ENCODE measurements around the gene TSPAN32.
"Not testable (repeated sequence)": the region's sequence is repeated elsewhere in the genome, so short reads cannot be mapped to it uniquely, and the experiment has no call there.

The TSPAN32 gene

GRCh38 chr11:2267851-2268728 is 33.7 kb upstream of the TSPAN32 start:
- no peak for DNase-seq

- DNase-seq, result peak; percentile 71
Observed at GRCh38 chr11:2268729-2269600, 32.8 kb upstream of the TSPAN32 start.

DNA sequence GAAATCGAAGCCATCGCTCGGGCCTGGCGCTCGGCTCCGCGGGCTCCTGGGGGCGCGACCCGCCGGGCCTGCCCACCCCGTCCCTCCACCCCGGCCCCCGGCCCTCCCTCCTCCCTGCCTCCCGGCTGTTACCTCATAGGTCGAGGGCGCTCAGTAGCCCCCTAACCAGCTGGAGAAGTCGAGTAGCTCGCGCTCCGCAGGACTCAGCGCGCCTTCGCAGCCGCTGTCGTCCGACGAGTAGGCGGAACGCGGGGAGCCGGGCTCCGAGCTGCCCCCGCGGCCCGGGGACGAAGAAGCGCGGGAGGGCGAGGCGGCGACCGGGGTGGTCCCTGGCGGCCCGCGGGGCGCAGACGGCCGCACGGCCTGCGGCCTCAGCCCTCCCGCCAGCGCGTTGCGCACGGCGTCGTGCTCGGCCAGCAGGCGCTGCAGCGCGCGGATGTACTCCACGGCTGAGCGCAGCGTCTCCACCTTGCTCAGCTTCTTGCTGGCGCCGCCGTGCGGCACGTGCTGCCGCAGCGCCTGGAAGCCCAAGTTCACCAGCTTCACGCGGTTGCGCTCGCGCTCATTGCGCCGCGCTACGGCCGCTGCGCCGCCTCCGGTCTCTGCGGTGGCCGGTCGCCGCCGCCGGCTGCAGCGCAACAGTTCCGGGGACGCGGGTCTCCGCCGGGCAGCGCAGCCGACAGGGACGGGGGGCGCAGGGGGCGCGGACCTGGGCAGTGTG is 32.1 kb upstream of the TSPAN32 start:
- peak; percentile 62 for DNase-seq

DNA sequence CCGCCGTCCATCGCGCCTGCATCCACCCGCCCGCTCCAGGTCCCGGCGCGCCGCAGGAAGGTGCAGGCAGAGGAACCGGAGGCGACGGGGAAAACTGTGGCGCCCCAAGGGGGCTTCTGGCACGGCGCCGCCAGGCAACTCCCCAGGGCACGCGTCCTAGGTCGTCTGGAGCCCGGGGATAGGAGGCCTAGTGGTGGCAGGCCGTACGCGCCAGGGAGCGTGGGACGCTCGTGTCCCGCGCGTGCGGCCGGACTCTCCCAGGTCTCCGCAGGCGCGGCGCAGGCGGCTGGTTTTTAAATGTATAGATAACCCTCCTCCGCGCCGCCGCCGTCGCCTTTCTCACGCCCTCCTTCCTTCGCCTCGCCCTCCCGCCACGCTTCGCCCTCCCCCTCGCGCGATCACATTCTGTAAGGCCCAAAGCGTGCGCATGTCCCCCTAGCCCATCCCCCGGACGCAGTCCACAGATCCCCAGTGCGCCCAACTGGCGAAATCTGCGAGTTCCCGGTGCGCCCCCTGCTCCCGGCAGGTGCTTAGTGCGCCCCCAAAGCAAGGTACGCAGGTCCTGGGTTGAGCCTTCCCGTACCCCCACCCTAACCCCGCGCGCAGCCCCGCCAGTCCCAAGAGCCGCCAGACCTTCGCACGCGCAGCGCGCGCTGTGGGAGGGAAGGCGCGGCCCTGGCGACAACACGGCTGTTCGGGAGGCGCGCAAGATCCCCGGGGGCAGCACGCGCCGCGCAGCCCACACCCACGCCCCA is 31.3 kb upstream of the TSPAN32 start, which contains the start of gene ASCL2:
Gene ASCL2, minus strand, starts transcription at position 267 of the 755 bp plus-strand sequence. Its CDS starts 256 bp downstream, at position 11.
- DNase-seq, result no peak

DNA sequence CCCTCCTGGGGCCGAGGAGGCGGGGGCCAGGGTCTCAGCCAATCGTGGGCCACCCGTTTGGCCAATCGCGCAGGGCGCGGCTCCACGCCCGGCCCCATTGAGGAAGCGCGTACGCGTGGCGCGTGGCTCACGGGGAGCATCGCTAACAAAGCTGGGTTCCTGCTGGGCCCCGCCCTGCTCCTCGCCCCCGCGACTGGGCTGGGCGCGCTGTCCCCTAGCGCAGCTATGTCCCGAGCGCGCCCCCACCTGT is 30.8 kb upstream of the TSPAN32 start:
- DNase-seq, result peak; percentile 75

- DNase-seq, result no peak
Observed at GRCh38 chr11:2271327-2272227, 30.2 kb upstream of the TSPAN32 start.

GRCh38 chr11:2272228-2272945 is 29.4 kb upstream of the TSPAN32 start:
- DNase-seq, result no peak

GRCh38 chr11:2272946-2273280 is 28.9 kb upstream of the TSPAN32 start:
- no peak for DNase-seq

DNA sequence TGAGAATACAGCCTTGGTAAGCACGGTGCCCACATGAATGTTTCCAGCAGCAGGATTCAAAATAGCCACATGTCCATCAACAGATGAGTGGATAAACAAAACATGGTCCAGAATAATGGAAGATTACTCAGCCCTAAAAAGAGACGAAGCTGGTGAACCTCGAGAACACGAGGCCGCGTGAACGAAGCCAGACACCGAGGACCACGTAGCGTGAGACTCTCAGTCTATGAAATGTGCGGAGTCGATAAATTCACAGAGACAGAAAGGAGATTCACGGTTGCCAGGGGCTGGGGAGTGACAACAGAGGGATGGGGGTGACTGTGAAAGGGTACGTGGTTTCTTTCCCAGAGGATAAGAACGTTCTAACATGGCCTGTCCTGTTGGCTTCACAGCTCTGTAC is 28.5 kb upstream of the TSPAN32 start:
- DNase-seq, result no peak

- no peak for DNase-seq
Observed at GRCh38 chr11:2273771-2274170, 28.0 kb upstream of the TSPAN32 start.

DNA sequence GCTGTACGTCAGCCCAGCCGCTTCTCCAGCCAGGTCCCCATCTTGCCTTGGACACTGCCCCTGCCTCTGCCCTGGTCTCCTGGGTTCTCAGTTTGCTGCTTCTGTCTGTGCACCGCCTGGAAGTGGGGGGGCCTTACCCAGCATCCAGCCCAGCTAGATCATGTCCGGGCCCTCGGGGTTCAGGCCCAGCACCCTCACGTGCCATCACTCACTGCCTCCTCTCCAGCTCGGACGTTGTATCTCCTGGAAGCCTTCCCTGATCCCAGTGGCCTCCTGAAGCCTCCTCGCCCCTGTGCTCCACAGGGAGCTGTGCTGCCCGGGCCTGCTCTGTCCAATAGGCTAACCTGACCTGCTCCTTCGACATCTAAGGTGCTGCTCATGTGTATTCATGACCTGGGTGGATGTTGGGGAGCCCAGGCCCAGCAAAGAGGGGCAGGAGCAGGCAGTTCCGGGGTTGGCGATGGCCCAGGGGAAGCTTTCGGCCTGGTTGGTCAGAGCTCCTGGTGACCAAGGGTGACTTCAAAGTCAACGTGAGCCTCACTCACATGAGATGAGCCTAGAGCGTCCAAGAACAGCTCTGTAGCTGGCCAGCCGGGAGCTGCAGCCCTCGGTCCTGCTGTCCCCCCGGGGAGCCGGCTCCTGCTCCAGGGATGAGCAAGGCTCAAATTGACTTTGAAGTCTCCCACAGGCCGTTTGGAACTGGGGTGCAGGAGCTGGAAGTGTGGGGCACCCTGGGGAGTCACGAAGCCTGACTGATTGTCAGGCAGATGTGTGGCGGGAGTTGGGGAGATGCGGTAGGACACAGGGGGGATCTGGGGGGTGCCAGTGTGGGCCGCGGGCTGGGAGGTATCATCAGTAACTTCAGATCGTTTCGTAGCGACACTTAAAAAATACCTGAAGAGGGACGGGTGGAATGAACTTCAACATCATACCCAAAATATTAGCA is 26.2 kb upstream of the TSPAN32 start:
- DNase-seq, result no peak

- DNase-seq, result no peak
Observed at GRCh38 chr11:2276280-2277007, 25.4 kb upstream of the TSPAN32 start.

GRCh38 chr11:2277008-2277346 is 24.8 kb upstream of the TSPAN32 start:
- no peak for DNase-seq

DNA sequence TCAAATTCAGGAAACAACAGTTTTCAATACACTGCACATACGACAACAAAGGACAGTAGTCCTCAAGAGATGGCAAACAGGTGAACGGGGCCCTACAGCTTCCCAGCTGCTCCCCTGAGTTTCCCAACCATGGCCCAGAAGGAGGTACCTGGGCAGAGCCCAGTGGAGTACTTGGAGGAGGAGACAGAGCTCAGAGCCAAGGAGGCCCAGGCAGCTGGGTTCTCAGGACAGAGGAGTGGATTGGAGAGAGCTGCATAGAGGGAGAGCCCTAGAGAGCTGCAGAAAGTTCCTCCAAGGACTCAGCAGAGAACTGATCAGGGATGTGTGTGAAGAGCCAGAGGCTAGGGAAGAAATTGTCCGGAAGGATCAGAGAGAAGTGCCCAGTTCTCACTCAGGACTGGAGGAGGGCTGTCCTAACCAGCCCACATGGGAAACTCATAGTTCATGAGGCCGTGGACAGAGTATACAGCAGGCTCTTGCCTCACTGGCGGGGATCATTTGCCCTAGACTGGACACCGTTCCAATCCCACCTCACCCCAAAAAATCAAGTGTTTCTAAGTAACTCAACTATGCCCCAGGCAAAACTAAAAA is 23.8 kb upstream of the TSPAN32 start:
- no peak for DNase-seq

DNA sequence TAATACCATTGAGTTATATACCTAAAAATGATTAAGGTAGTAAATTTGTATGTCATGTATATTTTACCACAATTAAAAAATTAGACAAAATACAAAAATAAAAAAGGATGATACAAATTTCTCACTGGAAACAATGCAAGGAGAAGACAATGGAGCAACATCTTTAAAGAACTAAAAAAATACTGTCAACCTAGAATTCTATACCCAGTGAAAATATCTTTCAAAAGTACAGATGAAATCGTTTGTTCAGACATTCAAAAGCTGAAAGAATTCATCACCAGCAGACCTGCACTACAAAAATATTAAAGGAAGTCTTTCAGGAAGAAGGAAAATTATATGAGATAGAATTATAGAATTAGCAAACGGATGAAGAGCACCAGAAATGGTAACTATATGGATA is 21.6 kb upstream of the TSPAN32 start:
- DNase-seq, result no peak

DNA sequence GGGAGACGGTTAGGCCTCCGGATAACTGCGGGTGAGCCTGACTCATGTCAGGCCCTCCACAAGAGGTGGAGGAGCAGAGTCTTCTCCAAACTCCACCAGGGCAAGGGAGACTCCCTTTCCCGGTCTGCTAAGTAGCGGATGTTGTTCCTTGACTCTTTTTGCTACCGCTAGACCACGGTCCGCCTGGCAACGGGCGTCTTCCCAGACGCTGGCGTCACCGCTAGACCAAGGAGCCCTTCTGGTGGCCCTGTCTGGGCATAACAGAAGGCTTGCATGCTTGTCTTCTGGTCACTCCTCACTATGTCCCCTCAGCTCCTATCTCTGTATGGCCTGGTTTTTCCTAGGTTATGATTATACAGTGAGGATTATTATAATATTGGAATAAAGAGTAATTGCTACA is 15.5 kb upstream of the TSPAN32 start:
- not testable (repeated sequence) for DNase-seq

DNA sequence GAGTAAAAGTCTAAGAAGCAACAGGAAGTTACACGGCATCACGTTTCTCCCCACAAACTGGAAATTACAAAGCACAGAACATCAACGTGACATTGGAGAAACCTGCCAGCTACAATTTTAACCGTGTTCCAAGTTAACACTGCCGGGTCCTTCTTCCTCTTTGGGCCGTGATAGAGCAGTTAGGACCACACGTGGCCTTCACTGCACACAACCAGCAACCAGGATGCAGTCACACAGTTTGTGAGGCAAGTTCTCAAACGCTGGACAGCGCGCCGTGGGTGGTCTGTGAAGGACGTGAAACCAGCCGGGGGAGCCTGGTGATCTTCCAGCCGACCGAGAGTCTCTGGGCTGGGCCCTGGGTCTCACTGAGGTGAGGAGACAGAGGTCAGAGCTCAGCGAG is 14.7 kb upstream of the TSPAN32 start:
- no peak for DNase-seq

GRCh38 chr11:2289350-2289749 is 12.5 kb upstream of the TSPAN32 start:
- DNase-seq, result no peak

- DNase-seq, result no peak
Observed at GRCh38 chr11:2289859-2290258, 12.0 kb upstream of the TSPAN32 start.

Data from CD4-positive, alpha-beta T cell treated with Interferon gamma for 1 hour (primary cell).